K562 (cell line): ENCODE results near the gene STK4. TPM values are rescaled to one million over a fixed set of nuclear protein-coding genes. Genes with fewer than 3 reads are reported as not detected.
A peak's percentile ranks its signal among the peaks of the same experiment; 100 is the strongest.

Experiments used
- ARID2 ChIP-seq: fragments of 450-650 bp; IDR thresholded peaks from 2 replicates; pipeline ENCODE4 v1.6.1; 2017; ENCODE audit warnings: antibody characterized with exemption, mild to moderate bottlenecking
- CBFA2T3 ChIP-seq: fragments of 450-650 bp; IDR thresholded peaks from 2 replicates; pipeline ENCODE4 v1.6.1; 2017
- CREM ChIP-seq: IDR thresholded peaks from 2 replicates; pipeline ENCODE4 v1.6.1; 2014; ENCODE audit warnings: antibody characterized with exemption, low read depth
- FOXK2 ChIP-seq, 2 experiments: fragments of 450-650 bp; IDR thresholded peaks in 1 of 2; conservative IDR thresholded peaks in 1 of 2; 2 replicates each; pipeline ENCODE4 v1.6.1; 2016; ENCODE audit warnings: low read depth in 2 of 2, mild to moderate bottlenecking in 1 of 2
- HNRNPK ChIP-seq: fragments of 200-400 bp; formaldehyde crosslinking; IDR thresholded peaks from one replicate; pipeline ENCODE4 v1.6.1; 2018; ENCODE audit warnings: mild to moderate bottlenecking, low read depth, low read length; ENCODE audit not compliant: poor library complexity, severe bottlenecking
- POLR2A ChIP-seq: fragments of 450-650 bp; conservative IDR thresholded peaks from 2 replicates; pipeline ENCODE4 v1.6.1; 2016
- POLR2B ChIP-seq: fragments of 450-650 bp; IDR thresholded peaks from 2 replicates; pipeline ENCODE4 v1.6.1; 2018; ENCODE audit warnings: low read depth; ENCODE audit not compliant: partially characterized antibody
- PRDM10 ChIP-seq: fragments of 450-650 bp; IDR thresholded peaks from 2 replicates; pipeline ENCODE4 v1.6.1; 2018; ENCODE audit not compliant: partially characterized antibody
- RB1 ChIP-seq: fragments of 450-650 bp; IDR thresholded peaks from 2 replicates; pipeline ENCODE4 v1.6.1; 2017; ENCODE audit warnings: low read depth, mild to moderate bottlenecking
- RBM39 ChIP-seq: fragments of 200-400 bp; formaldehyde crosslinking; optimal IDR thresholded peaks from 2 replicates; pipeline ENCODE3; 2018; ENCODE audit warnings: low read depth, low read length
- ZNF449 ChIP-seq: fragments of 250-450 bp; sonication (Bioruptor Pico); IDR thresholded peaks from 2 replicates; pipeline ENCODE4 v1.8.0; 2022; ENCODE audit warnings: moderate library complexity, mild to moderate bottlenecking, inconsistent platforms
- ZNF655 ChIP-seq: fragments of 250-450 bp; sonication (Bioruptor Pico); IDR thresholded peaks from 2 replicates; pipeline ENCODE4 v1.5.0; 2021
- polyA plus RNA-seq, 8 experiments: library from polyadenylated mRNA; depleted of rRNA in 4 of 8; stranded (reverse) in 5 of 8; unstranded in 3 of 8; fragments of >200 nt; fragmentation: Nextera tagmentation in 2 of 8; fragmentation: Illumina TruSeq in 1 of 8; extraction: Ambion mirVana in 2 of 8; extraction: Trizol in 1 of 8; gene quantifications; 2 replicates each; pipeline versions ENCODE4 v1.2.1 to v1.2.3, GENCODE V29; 2011 to 2014; ENCODE audit warnings: inconsistent platforms in 1 of 8, missing spikeins in 1 of 8
- total RNA-seq, 7 experiments: library from RNA; depleted of rRNA in 6 of 7; stranded (reverse); fragments of >200 nt in 6 of 7; fragmentation: Illumina TruSeq in 2 of 7; extraction: Trizol in 2 of 7; gene quantifications; 2 replicates each; pipeline versions ENCODE4 v1.2.1 to v1.2.3, GENCODE V29; 2011 to 2021; ENCODE audit warnings: low replicate concordance in 1 of 7

STK4 gene
- total and polyA plus RNA-seq, 9 of the 15 experiments (the other 6 are each of a cell fraction or from before 2014, with no cell fraction given): 11.9 to 30.6 (median 22.2) TPM

DNA sequence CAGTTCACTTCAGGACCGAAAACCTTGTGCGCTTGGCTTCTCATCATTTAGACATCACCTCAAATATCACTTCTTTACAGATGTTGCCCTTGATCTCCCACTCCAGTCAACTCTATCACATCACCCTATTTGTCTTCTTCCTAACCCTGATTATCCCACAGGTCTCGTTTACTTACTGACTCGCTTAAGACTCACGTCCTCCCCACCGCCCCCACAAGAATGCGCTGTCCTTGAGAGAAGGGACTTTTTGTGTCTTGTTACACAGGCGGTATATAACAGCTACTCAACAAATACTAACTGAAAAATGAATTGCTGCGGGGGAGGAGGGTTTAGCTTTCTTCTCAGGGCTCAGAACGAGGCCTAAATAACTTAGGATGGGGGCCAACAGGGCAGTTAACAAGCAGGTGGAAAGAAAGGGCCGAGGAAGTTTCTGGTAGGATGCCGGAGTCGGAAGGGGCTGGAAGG lies 6.6 kb upstream of the STK4 start (continued):
- TF ChIP-seq ZNF449 (CRISPR knock-in tag) (no peak), POLR2A (no peak), RB1 (0 out of 2 replicates have a peak, but pooled peaks have one; percentile 19), ARID2 (peak; percentile 46; the same call in 1 of the 2 replicates), FOXK2 (conservative IDR thresholded peaks at IDR 0.05 in 1 of 2, IDR thresholded peaks at IDR 0.05 in 1 of 2; ENCODE audit: low read depth in 2 of 2) (peak in 1 of 2 experiments; percentile 60; a peak in 2 of 4 replicates), CREM (no peak), POLR2B (no peak), ZNF655 (CRISPR knock-in tag) (no peak), PRDM10 (peak; percentile 70), CBFA2T3 (peak; percentile 44), RBM39 (peak; percentile 39), HNRNPK (no peak)
- TF ChIP-seq, all 486 proteins: peak for 12
